Activated CD4-positive, alpha-beta T cell treated with anti-CD3 and anti-CD28 coated beads, Interleukin-2, amount 50 U/mL, for 4 hours (primary cell): Measurements from ENCODE around the gene OR2G6.
"Not testable (repeated sequence)": the region's sequence is repeated elsewhere in the genome, so short reads cannot be mapped to it uniquely, and the experiment has no call there.

ENCODE experiments used
- DNase-seq, 2 experiments: peaks; one replicate each; pipeline ENCODE4 v3.0.0-alpha.2; 2020

Gene OR2G6

GRCh38 chr1:248507773-248508172 lies at the start of gene OR2G6:
Gene OR2G6 (plus strand): TSS chr1:248508073. CDS start chr1:248521647, 13,574 bp downstream.
- not testable (repeated sequence) for DNase-seq

- not testable (repeated sequence) for DNase-seq
Measured at GRCh38 chr1:248459117-248459516, 48.8 kb upstream of the OR2G6 start.

GRCh38 chr1:248471154-248471553 lies 36.7 kb upstream of the OR2G6 start:
- no peak for DNase-seq

GRCh38 chr1:248472111-248472510 lies 35.8 kb upstream of the OR2G6 start:
- not testable (repeated sequence) for DNase-seq

- not testable (repeated sequence) for DNase-seq
Measured at GRCh38 chr1:248473051-248473450, 34.8 kb upstream of the OR2G6 start, which contains the start of gene OR2T3. Gene OR2T3 (plus strand): TSS chr1:248473351. CDS start chr1:248473351, 0 bp downstream.

- DNase-seq: not testable (repeated sequence)
Measured at GRCh38 chr1:248475660-248476059, 32.2 kb upstream of the OR2G6 start.

- peak in 1 of 2 experiments; percentile 7 for DNase-seq
Measured at GRCh38 chr1:248481686-248482579, 25.9 kb upstream of the OR2G6 start.

- DNase-seq: not testable (repeated sequence)
Measured at GRCh38 chr1:248488289-248488688, 19.6 kb upstream of the OR2G6 start, which contains the start of gene OR2T5. Gene OR2T5 (plus strand): TSS chr1:248488589. CDS start chr1:248488589, 0 bp downstream.

GRCh38 chr1:248496661-248497060 lies 11.2 kb upstream of the OR2G6 start:
- not testable (repeated sequence) for DNase-seq

- DNase-seq: not testable (repeated sequence)
Measured at GRCh38 chr1:248500305-248501035, 7.4 kb upstream of the OR2G6 start.

- not testable (repeated sequence) for DNase-seq
Measured at GRCh38 chr1:248510217-248510616, 2.3 kb downstream of the OR2G6 start.

- no peak for DNase-seq
Measured at GRCh38 chr1:248521856-248522255, 14.0 kb downstream of the OR2G6 start.

- DNase-seq: not testable (repeated sequence)
Measured at GRCh38 chr1:248537449-248537848, 29.6 kb downstream of the OR2G6 start.

- not testable (repeated sequence) for DNase-seq
Measured at GRCh38 chr1:248547383-248547782, 39.5 kb downstream of the OR2G6 start.

GRCh38 chr1:248551027-248551426 lies 43.2 kb downstream of the OR2G6 start:
- not testable (repeated sequence) for DNase-seq

GRCh38 chr1:248562672-248563071 lies 54.8 kb downstream of the OR2G6 start, which contains the start of gene OR2T29:
Gene OR2T29 (minus strand): TSS chr1:248562772. CDS start chr1:248559491, 3,281 bp downstream.
- DNase-seq: not testable (repeated sequence)

- not testable (repeated sequence) for DNase-seq
Measured at GRCh38 chr1:248565530-248566373, 57.9 kb downstream of the OR2G6 start.

- DNase-seq: not testable (repeated sequence)
Measured at GRCh38 chr1:248569049-248569448, 61.2 kb downstream of the OR2G6 start.

- not testable (repeated sequence) for DNase-seq
Measured at GRCh38 chr1:248570811-248571210, 62.9 kb downstream of the OR2G6 start.

- DNase-seq: not testable (repeated sequence)
Measured at GRCh38 chr1:248572049-248572448, 64.2 kb downstream of the OR2G6 start.

- not testable (repeated sequence) for DNase-seq
Measured at GRCh38 chr1:248573856-248574255, 66.0 kb downstream of the OR2G6 start.

GRCh38 chr1:248574657-248575056 lies 66.8 kb downstream of the OR2G6 start, which contains the start of gene OR2T34:
Gene OR2T34 (minus strand): TSS chr1:248574757. CDS start chr1:248574757, 0 bp downstream.
- not testable (repeated sequence) for DNase-seq
